ENCODE results near the gene RTN4.

Gene RTN4

DNA sequence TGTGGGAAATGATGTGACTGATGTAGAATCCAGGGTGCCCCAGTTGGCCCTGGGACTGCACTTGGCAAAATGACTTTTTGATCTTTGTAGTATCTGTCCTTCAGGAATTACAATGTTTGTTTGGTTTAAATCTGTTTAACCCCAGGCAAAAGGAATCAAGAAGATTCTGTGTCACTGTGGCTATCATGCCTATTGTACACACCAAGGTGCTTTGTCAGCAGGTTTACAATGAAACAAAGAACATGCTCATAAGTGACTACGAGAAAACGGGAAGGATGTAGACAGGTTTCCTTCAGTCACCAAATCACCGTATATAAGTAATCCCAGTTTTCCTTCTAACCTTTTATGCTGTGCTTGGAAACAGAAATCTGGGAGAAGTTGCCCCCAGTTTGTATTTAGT, 109.5 kb downstream of the RTN4 start:
- no peak for TF ChIP-seq ESRRG (CRISPR knock-in tag; IDR thresholded peaks at IDR 0.05)
- TF ChIP-seq ZNF70 (CRISPR knock-in tag; IDR thresholded peaks at IDR 0.05): no peak
- no peak for TF ChIP-seq CSDC2 (CRISPR knock-in tag; IDR thresholded peaks at IDR 0.05)
- no peak for TF ChIP-seq BACH2 (CRISPR knock-in tag; IDR thresholded peaks at IDR 0.05; ENCODE audit: borderline replicate concordance)
- no peak for TF ChIP-seq TOX (CRISPR knock-in tag; IDR thresholded peaks at IDR 0.05; ENCODE audit: borderline replicate concordance)
- no peak for TF ChIP-seq ZNF565 (CRISPR knock-in tag; conservative IDR thresholded peaks at IDR 0.05; ENCODE audit: low read depth)
- no peak for TF ChIP-seq GLIS3 (CRISPR knock-in tag; IDR thresholded peaks at IDR 0.05)
- no peak for TF ChIP-seq TCF4 (CRISPR knock-in tag; IDR thresholded peaks at IDR 0.05; ENCODE audit: borderline replicate concordance)
- no peak for TF ChIP-seq ZFP30 (CRISPR knock-in tag; IDR thresholded peaks at IDR 0.05)
- no peak for TF ChIP-seq SNAI2 (CRISPR knock-in tag; IDR thresholded peaks at IDR 0.05)
- TF ChIP-seq ZNF8 (CRISPR knock-in tag; IDR thresholded peaks at IDR 0.05): no peak
- no peak for TF ChIP-seq TSHZ2 (CRISPR knock-in tag; IDR thresholded peaks at IDR 0.05)
- TF ChIP-seq, protein P1, sequence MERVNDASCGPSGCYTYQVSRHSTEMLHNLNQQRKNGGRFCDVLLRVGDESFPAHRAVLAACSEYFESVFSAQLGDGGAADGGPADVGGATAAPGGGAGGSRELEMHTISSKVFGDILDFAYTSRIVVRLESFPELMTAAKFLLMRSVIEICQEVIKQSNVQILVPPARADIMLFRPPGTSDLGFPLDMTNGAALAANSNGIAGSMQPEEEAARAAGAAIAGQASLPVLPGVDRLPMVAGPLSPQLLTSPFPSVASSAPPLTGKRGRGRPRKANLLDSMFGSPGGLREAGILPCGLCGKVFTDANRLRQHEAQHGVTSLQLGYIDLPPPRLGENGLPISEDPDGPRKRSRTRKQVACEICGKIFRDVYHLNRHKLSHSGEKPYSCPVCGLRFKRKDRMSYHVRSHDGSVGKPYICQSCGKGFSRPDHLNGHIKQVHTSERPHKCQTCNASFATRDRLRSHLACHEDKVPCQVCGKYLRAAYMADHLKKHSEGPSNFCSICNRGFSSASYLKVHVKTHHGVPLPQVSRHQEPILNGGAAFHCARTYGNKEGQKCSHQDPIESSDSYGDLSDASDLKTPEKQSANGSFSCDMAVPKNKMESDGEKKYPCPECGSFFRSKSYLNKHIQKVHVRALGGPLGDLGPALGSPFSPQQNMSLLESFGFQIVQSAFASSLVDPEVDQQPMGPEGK (CRISPR knock-in tag; IDR thresholded peaks at IDR 0.05; ENCODE audit: borderline replicate concordance): no peak
- no peak for TF ChIP-seq ZC3H10 (CRISPR knock-in tag; IDR thresholded peaks at IDR 0.05)
- TF ChIP-seq ARNTL (CRISPR knock-in tag; IDR thresholded peaks at IDR 0.05; ENCODE audit: borderline replicate concordance, low read depth): no peak
- TF ChIP-seq OSR1 (CRISPR knock-in tag; IDR thresholded peaks at IDR 0.05): no peak
- TF ChIP-seq RARB (CRISPR knock-in tag; IDR thresholded peaks at IDR 0.05): no peak
- TF ChIP-seq, protein P2, sequence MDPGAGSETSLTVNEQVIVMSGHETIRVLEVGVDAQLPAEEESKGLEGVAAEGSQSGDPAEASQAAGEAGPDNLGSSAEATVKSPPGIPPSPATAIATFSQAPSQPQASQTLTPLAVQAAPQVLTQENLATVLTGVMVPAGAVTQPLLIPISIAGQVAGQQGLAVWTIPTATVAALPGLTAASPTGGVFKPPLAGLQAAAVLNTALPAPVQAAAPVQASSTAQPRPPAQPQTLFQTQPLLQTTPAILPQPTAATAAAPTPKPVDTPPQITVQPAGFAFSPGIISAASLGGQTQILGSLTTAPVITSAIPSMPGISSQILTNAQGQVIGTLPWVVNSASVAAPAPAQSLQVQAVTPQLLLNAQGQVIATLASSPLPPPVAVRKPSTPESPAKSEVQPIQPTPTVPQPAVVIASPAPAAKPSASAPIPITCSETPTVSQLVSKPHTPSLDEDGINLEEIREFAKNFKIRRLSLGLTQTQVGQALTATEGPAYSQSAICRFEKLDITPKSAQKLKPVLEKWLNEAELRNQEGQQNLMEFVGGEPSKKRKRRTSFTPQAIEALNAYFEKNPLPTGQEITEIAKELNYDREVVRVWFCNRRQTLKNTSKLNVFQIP (CRISPR knock-in tag; IDR thresholded peaks at IDR 0.05; ENCODE audit: borderline replicate concordance, low read depth): no peak
- ATAC-seq: no peak

GRCh38 chr2:54939446-54940118, 110.7 kb downstream of the RTN4 start:
- TF ChIP-seq BACH2 (CRISPR knock-in tag; IDR thresholded peaks at IDR 0.05; ENCODE audit: borderline replicate concordance) (no peak), ISL1 (CRISPR knock-in tag; IDR thresholded peaks at IDR 0.05) (no peak), SNAI2 (CRISPR knock-in tag; IDR thresholded peaks at IDR 0.05) (no peak), ARNTL (CRISPR knock-in tag; IDR thresholded peaks at IDR 0.05; ENCODE audit: borderline replicate concordance, low read depth) (no peak), ZNF565 (CRISPR knock-in tag; conservative IDR thresholded peaks at IDR 0.05; ENCODE audit: low read depth) (no peak), TCF4 (CRISPR knock-in tag; IDR thresholded peaks at IDR 0.05; ENCODE audit: borderline replicate concordance) (no peak), TOX (CRISPR knock-in tag; IDR thresholded peaks at IDR 0.05; ENCODE audit: borderline replicate concordance) (no peak), CSDC2 (CRISPR knock-in tag; IDR thresholded peaks at IDR 0.05) (no peak), ZNF8 (CRISPR knock-in tag; IDR thresholded peaks at IDR 0.05) (no peak), ESRRG (CRISPR knock-in tag; IDR thresholded peaks at IDR 0.05) (no peak), RARB (CRISPR knock-in tag; IDR thresholded peaks at IDR 0.05) (no peak)
- TF ChIP-seq, protein P2 (CRISPR knock-in tag; IDR thresholded peaks at IDR 0.05; ENCODE audit: borderline replicate concordance, low read depth): no peak
- TF ChIP-seq, protein P3, sequence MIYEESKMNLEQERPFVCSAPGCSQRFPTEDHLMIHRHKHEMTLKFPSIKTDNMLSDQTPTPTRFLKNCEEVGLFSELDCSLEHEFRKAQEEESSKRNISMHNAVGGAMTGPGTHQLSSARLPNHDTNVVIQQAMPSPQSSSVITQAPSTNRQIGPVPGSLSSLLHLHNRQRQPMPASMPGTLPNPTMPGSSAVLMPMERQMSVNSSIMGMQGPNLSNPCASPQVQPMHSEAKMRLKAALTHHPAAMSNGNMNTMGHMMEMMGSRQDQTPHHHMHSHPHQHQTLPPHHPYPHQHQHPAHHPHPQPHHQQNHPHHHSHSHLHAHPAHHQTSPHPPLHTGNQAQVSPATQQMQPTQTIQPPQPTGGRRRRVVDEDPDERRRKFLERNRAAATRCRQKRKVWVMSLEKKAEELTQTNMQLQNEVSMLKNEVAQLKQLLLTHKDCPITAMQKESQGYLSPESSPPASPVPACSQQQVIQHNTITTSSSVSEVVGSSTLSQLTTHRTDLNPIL (CRISPR knock-in tag; IDR thresholded peaks at IDR 0.05; ENCODE audit: low read depth): no peak
- no peak for ATAC-seq
